ENCODE data around the gene TCF7L2.

DNA sequence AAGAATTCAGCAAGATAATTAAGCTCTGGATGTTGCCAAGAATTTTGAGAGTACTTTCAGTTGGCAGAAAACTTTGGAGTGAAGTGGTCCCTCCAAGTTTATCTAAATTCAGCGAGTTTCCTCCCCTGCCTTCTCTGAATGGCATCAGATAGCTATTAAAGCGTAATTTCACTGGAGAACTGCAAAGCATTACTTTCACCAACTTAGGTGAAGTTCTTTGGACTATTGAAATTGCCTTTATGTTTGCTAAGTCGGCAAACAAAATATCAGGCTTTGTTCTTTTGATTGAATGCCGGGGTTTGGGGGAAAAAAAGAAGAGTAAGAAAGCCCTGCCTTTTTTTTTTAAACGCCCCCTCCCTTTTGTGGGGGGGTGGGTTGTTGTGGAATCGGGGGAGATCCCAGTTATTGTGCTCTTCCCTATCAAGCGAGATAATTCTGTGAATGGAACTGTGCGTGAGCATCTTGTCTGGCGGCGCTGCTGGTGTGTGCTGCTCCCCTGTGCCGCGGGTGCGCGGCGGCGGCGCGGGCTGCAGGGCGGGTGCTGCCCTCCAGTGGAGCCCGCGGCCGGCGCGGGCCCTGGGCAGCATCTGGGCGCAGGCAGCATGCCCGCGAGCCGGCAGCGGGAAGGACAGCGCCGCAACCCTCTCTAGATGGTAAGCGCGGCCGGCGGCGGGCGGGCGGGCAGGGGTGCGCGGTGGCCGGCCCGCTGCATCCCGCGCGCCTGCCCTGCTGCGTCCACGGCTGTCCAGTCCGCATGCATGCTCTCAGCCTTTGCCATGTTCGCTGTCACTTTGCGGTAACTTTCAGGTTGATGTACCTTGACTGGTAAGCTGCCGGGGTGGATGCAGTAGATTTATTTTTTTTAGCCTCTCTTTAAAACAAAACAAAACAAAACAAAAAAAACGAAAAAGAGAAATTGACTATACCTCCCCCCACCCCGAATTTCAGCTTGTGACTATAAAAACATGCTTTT lies 176.5 kb downstream of the TCF7L2 start:
- TF ChIP-seq, protein P1, sequence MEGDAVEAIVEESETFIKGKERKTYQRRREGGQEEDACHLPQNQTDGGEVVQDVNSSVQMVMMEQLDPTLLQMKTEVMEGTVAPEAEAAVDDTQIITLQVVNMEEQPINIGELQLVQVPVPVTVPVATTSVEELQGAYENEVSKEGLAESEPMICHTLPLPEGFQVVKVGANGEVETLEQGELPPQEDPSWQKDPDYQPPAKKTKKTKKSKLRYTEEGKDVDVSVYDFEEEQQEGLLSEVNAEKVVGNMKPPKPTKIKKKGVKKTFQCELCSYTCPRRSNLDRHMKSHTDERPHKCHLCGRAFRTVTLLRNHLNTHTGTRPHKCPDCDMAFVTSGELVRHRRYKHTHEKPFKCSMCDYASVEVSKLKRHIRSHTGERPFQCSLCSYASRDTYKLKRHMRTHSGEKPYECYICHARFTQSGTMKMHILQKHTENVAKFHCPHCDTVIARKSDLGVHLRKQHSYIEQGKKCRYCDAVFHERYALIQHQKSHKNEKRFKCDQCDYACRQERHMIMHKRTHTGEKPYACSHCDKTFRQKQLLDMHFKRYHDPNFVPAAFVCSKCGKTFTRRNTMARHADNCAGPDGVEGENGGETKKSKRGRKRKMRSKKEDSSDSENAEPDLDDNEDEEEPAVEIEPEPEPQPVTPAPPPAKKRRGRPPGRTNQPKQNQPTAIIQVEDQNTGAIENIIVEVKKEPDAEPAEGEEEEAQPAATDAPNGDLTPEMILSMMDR (IDR thresholded peaks at IDR 0.05; ENCODE audit: low read length), result no peak
- TF ChIP-seq EZH2 (IDR thresholded peaks at IDR 0.05; ENCODE audit: borderline replicate concordance, low read length), result no peak
